OCI-LY3 (cell line): ENCODE data around the gene NRG4.

Source experiments
- EZH2phosphoT487 ChIP-seq: fragments of 200-600 bp; shearing (Covaris generic); IDR thresholded peaks from 2 replicates; pipeline ENCODE4 v1.6.1; 2018; ENCODE audit warnings: antibody characterized with exemption, mixed run types, low read depth
- TF ChIP-seq, protein P1 (sequence below): fragments of 200-600, 300-600 bp; sonication (generic); IDR thresholded peaks from 2 replicates; pipeline ENCODE4 v1.5.1; 2014; ENCODE audit warnings: antibody characterized with exemption, low read length, low read depth

- TF ChIP-seq, protein P1, sequence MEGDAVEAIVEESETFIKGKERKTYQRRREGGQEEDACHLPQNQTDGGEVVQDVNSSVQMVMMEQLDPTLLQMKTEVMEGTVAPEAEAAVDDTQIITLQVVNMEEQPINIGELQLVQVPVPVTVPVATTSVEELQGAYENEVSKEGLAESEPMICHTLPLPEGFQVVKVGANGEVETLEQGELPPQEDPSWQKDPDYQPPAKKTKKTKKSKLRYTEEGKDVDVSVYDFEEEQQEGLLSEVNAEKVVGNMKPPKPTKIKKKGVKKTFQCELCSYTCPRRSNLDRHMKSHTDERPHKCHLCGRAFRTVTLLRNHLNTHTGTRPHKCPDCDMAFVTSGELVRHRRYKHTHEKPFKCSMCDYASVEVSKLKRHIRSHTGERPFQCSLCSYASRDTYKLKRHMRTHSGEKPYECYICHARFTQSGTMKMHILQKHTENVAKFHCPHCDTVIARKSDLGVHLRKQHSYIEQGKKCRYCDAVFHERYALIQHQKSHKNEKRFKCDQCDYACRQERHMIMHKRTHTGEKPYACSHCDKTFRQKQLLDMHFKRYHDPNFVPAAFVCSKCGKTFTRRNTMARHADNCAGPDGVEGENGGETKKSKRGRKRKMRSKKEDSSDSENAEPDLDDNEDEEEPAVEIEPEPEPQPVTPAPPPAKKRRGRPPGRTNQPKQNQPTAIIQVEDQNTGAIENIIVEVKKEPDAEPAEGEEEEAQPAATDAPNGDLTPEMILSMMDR, result no peak
- TF ChIP-seq EZH2phosphoT487, result no peak
These were observed 111.6 kb downstream of the NRG4 start for GRCh38 chr15:75900577-75900976.
